NCI-H2171 (cell line): Measurements from ENCODE around the gene TGFBR3.
"Not testable (repeated sequence)": the region's sequence is repeated elsewhere in the genome, so short reads cannot be mapped to it uniquely, and the experiment has no call there.

Experiments
- DNase-seq: peaks from one replicate; lab custom pipeline; 2025; lab: John Stamatoyannopoulos, UW

Gene TGFBR3

DNA sequence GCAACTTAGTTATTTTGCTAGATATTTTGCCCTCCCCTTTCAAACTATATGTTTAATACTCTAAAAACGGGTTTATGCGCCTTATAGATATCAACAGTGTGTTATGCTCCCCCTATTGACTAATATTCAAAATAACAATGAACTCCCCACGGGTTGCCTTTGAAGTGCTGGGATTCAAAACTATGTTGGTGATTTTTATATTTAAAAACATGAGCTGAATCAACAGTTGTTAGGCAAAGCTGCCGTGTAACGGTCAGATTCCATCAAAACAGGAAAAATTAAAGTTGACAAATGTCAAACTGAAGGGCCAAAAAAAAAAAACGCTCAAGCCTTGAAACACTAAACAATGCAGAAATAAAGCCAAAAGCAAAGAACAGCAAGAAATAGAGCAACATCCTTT lies 2.5 kb downstream of the TGFBR3 start:
- DNase-seq, result no peak

DNA sequence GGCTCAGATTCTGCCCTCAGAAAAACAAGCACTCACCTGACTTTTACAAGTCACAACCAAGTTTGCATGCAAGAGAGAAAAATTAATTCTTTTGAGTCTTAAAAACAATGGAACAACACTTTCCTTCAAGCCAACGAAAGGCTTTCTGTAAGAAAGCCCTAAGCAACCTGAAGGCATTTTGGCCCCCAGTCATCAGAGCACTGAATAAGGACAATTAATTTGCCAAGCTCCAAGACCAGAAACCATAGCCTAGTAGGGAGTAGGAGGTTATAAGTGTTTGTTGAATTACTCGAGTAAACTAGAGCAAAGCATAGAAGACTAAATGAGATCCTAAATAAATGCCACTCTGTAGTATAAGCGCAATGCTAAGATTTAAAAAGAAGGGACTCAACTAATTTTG lies 4.7 kb downstream of the TGFBR3 start:
- no peak for DNase-seq

DNA sequence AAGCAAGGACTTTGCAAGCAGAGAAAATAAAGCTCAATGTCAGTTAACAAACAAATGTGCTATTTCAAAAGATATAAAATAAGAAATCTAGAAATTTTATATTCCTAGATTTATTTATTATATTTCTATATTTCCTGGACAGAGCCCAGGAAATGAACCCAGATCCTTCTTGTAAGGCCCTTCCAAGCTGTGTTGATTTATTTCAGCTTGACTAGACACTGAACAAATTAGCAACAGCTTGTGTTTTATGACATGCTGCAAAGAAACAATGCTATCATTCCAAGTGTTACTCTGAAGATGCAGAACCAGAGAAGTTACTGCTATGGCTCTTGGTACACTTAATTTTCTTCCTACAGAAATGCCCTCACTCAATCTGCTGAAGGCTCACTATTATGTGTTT lies 6.2 kb downstream of the TGFBR3 start:
- no peak for DNase-seq

DNA sequence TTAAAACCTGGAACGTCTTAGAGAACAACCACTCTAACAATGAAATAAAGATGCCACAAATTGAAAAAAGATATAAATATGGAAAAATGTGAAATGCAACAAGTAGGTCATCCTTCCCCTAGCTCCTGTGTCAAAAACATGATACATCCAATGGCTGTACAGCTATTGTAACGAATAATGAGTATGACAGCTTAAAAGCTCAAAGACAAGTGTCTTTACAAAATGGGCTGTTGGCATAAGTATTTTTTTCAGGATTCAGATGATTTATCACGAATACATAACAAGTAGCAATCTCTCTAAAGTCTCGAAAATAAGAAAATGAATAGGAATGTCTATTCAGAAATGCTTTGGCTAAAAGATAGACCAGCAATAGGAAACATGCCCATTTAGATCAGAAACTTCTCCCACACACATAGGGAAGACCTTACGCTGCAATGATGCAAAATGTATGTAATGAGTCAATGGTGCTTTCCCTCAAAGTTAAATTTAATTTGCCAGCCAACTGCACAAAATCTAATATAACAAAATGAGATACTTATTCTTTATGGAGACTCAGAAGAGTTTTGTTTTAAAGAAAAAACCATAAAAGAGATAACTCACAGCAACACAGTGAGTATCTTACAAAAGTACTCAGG lies 8.3 kb downstream of the TGFBR3 start:
- DNase-seq, result no peak

DNA sequence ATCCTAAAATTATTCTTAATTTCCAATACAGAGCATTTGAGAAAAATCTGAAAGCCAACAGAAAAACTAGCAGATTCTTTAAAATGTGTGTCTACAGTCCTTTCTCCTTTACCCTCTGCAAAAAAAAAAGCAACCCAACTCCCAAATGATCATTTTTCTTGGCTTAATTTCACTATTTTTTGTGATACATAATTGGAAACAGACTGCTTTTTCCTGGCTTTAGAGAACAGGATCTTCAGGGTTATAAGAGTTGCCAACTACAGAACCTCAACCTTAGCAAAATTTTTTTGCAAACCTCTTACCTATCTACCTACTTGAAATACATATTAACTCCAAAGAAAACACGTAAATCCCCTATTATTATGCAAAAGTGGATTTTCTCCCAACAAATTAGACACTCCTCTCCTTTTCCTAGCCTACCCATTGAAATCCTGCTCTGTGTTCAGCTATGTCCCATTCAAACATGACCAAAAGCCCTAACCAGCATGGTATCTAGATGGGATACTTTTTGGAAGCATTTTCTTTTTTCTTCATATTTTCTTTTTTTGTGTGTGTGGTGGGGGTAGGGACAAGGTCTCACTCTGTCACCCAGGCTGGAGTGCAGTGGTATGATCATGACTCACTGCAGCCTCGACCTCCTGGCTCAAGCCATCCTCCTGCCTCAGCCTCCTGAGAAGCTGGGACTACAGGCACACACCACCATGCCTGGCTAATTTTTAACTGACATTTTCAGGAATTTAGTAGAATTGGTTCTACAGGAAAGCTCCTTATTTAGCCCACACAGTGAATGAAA lies 9.0 kb downstream of the TGFBR3 start:
- DNase-seq, result no peak

DNA sequence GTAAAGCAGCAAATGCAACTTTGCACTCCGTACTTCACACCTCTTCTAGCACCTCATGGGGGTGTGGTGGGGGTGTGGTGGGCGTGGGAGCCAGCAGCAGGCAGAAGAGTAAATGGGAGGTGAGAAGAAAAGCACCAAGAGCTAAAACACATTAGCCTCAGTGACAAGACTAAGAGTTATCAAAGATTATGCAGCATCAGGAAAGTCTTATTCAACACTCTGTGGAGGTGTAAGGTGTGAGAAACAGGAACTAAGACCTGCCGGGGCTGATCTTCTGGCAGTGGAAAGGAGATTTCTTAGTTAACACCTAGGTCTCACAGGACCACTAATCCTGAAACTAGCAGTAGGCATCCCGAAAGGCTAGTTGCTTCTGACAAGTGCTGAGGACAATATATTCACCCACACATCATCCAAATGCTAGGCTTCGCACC lies 9.9 kb downstream of the TGFBR3 start:
- DNase-seq, result no peak

DNA sequence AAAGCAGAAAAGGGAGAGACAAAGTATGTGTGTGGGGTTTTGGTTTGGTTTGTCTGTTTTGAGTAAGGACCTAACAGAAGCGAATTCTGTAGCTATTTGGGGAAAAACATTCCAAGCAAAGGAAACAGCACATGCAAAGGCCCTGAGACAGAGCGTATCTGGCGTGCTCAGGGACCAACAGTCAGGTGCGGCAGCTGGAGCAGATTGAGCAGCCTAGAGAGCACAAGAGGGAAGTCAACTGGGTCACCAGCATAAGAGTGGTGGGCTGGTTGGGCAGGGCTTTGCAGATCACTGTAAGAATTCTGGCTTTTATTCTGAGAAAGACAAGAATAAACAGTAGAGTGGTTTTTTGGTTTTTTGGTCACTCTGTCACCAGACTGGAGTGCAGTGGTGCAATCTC lies 11.8 kb downstream of the TGFBR3 start:
- no peak for DNase-seq

DNA sequence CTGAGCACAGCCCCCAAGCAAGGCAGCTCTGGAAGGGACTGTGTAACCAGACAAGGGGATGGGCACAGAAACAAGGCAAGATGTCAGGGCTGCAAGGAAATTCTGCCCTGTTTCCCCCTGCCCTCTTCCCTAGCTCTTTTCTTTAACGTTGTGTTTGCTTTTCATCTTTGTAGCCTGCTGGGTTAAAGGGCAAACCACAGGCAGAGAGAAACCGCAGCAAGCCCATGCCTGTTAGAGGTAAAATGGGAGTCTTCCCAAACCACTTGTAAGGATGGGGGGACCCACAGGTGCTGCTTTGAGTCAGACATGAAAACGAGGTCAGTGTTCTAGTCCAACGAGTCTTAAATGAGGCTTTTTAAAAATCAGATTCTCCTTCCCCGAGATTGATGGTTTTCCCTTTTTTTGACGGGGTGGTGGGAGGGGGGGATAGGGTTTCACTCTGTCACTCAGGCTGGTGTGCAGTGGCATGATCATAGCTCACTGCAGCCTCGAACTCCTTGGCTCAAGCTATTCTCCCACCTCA lies 13.3 kb downstream of the TGFBR3 start:
- no peak for DNase-seq

DNA sequence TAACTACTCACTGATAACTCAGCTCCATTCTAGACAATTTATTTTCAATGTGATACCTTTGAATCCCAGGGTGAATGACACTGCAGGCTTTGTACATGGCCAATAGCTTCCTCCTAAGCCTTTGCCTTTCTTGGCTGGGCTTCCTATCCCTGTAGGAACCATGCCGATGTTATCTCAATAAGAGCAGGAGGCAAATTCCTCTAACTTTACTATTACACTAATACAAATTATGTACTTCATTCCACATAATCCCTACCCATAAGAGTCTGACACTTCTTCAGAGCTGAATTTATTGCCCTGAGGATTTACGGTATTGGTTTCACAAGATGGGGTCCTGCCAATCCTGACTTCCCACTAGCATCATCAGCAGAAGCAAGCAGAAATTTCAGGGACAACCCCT lies 14.0 kb downstream of the TGFBR3 start:
- no peak for DNase-seq

DNA sequence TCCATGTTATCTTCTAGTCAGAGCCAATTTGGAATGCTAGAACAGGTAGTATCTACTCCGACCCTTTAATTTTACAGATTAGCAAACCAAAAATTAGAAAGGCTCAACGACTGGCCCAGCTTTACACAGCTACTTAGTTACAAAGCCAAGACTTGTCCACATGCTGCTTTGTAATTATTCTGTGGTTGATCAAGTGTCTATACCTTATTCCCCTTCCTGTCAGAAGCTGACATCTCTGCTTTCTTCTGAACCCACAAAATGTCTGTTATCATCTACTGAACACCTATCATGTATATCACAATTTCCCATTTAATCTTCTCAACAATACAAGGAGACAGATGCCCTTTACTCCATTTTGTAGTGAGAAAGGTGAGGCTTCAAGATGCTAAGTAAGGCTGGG lies 15.6 kb downstream of the TGFBR3 start:
- DNase-seq, result no peak

DNA sequence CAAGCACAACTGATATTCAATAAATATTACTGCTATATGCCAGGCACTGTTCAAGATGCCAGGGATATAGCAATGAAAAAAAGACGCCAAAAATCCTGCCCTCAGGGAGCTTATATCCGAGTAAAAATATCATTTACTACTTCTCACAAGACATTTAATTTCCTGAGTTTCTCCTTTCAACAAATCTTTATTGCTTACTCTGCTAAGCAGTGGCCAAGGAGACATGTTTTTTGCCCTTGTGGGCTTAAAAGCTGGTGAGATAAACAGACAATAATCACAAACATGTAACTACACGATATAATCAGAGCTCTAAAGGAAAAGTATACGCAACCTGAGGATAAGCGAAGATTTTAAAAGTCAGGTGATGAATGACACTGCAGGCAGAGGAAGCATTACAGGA lies 19.5 kb downstream of the TGFBR3 start:
- DNase-seq, result no peak

DNA sequence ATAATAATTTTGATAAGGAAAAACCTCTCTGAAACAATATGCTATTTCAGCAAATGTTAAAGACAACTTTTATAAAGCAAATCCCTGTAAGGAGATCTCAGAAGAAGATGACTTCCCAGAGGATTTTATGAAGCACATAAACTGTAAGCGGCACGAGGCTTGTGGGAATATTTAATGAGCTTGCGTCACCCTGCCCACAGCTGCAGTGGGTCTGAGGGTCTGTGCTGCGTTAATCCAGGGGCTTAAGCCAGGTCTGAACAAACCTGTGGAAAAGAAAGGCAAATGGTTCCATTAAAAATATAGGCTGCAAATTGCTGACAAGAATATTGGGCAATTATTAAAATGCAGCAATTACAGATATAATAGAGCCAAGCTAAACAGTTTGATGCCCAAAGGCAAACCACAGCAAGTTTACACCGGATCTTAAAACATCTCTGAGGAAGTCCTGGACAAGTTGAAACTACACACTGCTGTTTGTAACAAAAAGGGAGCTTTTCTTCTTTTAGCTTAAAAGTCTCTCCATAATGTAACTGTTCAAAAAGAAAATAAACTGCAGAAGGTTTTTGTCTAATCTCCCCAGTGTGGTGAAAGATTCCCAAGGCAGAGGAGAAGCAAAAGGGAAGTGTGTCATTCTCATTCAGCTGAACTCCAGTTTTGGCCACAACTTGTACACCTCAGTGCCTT lies 21.8 kb downstream of the TGFBR3 start:
- no peak for DNase-seq

DNA sequence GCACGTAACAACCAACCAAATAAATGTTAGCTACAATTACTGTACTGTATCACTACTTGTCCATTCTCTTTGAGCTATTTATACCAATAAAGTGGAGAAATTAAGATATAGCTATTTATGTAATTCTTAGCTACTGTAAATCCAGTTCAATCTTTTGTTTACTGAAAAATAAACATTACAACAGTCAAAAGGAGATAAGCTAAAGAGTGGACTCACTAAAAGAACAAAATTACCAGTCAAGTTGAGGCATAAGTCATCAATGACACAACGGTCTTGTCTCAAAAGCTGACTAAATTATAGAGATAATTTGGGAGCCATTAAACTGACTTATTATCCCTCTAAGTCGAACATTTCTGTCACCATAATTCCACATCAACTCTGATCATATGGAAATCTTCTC lies 22.5 kb downstream of the TGFBR3 start:
- DNase-seq, result no peak

DNA sequence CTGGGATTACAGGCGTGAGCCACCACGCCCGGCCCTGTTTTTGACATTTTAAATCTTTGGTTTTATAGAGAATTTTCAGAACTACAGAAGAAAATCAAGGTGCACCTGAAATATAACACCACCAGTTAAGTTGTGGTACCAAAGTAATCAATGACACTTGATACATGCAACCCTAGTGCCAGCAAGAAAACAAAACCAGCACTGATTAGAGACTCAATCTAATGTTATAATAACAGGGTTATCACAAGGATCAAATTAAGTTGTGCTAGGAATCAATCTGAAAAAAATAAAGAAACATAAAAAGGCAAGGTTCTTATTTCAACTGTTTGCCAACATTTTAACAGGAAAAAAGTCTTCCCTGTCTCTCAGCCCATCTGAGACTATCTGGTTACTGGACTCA lies 23.8 kb downstream of the TGFBR3 start:
- no peak for DNase-seq

DNA sequence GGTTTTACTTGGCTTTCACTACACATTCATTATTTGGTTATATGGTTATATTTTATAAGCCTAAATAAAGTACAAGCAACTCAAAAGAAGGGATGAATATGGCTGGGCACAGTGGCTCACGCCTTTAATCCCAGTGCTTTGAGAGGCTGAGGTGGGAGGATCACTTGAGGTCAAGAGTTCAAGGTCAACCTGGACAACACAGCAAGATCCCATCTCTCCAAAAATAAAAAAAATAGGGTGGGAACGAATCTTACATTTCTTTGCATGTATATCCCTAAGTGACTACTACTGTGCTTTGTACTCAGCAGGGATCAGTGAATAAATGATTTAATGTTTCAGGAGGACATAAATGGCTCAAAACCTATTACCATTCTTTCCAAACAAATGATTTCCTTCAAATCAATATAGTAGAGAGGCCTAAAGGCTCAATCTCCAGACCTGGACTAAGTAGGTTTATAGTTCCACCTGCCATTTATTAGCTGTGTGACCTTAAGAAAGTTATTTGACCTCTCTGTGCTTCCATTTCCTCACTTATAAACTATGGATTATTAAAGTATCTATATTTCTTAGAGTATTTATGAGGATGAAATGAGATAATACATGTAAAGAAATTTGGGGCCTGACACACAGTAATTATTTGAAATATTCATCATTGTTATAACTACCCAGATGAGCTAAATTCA lies 28.3 kb downstream of the TGFBR3 start:
- DNase-seq, result no peak

DNA sequence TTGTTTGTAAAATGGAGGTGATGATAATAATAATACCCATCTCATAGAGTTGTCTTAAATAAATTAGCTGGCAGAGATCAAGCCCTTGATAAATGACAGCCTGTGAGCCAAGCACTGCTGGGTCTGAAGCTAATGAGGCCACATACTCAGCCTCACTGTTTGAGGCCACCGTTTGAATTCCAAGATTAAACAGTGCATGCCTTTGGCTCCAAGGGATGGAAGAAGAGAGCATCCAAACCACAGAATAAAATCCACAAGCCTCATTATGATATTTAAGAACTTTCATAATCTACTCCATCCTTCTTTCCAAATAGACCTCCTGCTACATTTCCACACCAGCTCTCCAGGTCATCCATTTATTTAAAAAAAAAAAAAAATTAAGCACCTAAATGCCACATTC lies 29.0 kb downstream of the TGFBR3 start:
- no peak for DNase-seq

DNA sequence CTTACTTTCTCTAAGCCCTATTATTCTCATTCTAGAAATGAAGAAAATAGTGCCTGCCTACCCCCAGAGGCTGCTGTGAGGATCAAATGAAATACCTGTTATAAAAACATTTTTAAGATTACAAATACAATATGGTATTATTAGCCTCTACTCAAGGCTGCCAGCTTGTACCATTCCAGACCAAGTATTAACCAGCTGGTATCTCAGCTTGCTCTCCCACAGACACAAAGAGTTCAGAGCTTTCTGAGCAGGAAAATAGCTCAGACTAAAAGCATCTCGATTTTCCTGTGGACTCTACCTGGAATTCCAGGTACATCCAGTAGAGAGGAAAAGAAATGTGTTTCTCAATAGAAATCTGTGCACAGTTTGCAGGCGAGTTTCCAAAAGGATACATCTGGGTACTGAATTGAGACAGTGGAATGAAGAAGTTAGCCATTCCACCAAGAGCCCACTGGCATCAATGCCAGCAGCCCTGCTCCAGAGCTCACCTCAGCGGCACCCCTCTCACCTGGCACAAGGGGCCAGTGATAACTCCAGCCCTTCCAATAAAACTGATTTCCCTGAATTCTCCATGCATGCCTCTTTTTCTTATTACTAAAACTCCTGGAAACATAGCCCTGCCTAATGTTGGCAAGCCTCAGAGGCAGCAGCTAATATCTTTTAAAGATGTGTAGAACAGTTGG lies 31.0 kb downstream of the TGFBR3 start:
- DNase-seq, result no peak

DNA sequence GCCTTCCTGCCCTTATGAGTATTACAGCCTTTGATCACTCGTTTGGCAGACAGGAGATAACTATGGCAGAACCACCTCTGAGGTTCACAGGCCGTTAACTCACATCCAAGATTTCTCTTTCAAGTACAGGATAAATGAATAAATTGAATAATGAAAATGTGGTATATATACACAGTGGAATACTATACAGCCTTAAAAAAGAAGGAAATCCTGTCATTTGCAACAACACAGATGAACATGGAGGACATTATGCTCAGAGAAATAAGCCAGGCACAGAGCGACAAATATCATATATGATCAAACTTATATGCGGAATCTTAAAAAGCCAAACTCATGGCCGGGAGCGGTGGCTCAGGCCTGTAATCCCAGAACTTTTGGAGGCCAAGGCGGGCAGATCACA lies 32.6 kb downstream of the TGFBR3 start:
- DNase-seq, result no peak

DNA sequence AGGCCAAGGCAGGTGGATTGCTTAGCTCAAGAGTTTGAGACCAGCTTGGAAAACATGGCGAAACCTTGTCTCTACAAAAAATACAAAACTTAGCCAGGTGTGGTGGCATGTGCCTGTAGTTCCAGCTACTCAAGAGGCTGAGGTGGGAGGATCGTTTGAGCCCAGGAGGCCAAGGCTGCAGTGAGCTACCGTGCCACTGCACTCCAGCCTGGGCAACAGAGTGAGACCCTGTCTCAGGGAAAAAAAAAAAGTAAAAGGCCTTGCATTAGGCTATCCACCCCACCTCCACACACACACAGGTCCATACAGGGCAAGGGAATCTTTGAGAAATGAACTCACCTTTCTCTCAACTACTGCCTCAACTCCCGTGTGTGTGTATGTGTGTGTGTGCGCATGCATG lies 33.9 kb downstream of the TGFBR3 start:
- DNase-seq, result not testable (repeated sequence)

DNA sequence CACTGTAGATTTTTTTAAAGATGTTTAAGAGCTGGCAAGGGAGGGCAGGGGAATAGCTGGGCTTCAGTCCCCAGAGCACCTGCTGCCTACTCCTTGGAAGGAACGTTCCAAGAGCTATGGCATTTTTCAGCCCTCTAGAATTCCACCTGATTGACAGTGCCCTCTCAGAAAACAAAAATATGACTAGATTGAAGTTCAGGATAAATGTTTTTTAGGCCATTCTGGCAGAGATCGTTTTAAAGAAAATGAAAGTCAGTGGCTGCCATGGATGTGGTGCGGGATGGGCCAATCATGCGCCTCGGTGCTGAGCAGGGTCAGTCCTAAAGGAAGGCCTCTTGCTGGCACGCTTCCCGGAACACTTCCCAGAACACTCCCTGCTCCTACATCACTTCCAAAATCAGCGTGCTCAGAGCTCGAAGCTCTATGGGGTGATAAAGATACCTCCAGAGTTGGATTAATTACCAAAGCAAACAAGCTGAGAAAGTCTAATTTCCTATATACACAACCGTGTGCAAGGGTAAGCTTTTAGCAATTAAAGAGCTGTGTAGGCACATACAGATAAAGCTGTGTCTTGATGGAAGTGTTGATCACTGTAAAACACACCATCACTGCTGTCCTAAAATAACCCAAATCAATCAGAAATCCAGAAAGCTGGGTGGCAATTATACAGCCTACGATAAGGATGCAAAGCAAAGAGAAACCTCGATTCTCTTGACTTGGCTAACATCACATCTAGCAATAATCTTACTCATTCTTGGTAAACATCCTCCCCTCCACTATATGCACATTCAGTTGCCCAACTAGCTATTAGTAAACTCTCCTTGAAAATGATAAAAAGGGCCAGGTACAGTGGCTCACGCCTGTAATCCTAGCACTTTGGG lies 34.6 kb downstream of the TGFBR3 start:
- no peak for DNase-seq

DNA sequence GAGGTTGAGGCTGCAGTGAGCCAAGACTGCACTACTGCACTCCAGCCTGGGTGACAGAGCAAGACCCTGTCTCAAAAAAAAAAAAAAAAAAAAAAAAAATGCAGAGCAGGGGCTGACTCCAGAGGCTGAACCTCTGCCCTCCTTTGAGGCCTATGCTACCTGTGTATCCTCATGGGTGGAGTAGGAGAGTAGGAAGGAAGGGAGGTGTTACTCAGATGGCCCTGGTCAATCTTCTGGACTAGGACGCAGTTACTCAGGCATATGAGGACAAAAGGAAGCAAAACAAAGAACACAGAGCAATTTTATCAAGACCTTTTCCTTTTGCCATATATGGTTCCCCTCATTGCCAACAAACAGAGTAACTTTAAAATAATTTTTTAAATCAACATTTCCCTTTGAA lies 35.2 kb downstream of the TGFBR3 start:
- no peak for DNase-seq
